OCI-LY3 (cell line): Measurements from ENCODE around the gene DHX36.

ENCODE experiments used
- CTCF ChIP-seq: fragments of 200-600, 300-600 bp; sonication (generic); IDR thresholded peaks from 2 replicates; pipeline ENCODE4 v1.5.1; 2014; ENCODE audit warnings: antibody characterized with exemption, low read length, low read depth
- EZH2phosphoT487 ChIP-seq: fragments of 200-600 bp; shearing (Covaris generic); IDR thresholded peaks from 2 replicates; pipeline ENCODE4 v1.6.1; 2018; ENCODE audit warnings: antibody characterized with exemption, mixed run types, low read depth

GRCh38 chr3:154254527-154254926 lies 69.8 kb downstream of the DHX36 start:
- no peak for TF ChIP-seq CTCF
- no peak for TF ChIP-seq EZH2phosphoT487
